Hematopoietic multipotent progenitor cell treated with erythropoietin and hydrocortisone succinate and interleukin-3 and kit ligand, for 8 days (in vitro differentiated cells): ENCODE measurements around the gene APRT.
"Not testable (repeated sequence)": the region's sequence is repeated elsewhere in the genome, so short reads cannot be mapped to it uniquely, and the experiment has no call there.

Source experiments
- DNase-seq: peaks from one replicate; pipeline ENCODE4 v3.0.0-alpha.2; 2015

Gene APRT

GRCh38 chr16:88841521-88842307, 30.0 kb upstream of the APRT start:
- DNase-seq: no peak

GRCh38 chr16:88840600-88841215, 29.0 kb upstream of the APRT start:
- DNase-seq: no peak

- no peak for DNase-seq
Measured at GRCh38 chr16:88839745-88840599, 28.2 kb upstream of the APRT start.

- DNase-seq: no peak
Measured at GRCh38 chr16:88839026-88839529, 27.4 kb upstream of the APRT start.

- DNase-seq: no peak
Measured at GRCh38 chr16:88838566-88838965, 26.8 kb upstream of the APRT start.

GRCh38 chr16:88837806-88838205, 26.1 kb upstream of the APRT start:
- no peak for DNase-seq

GRCh38 chr16:88836791-88837190, 25.1 kb upstream of the APRT start:
- DNase-seq: no peak

- no peak for DNase-seq
Measured at GRCh38 chr16:88835818-88836217, 24.1 kb upstream of the APRT start.

GRCh38 chr16:88835383-88835782, 23.7 kb upstream of the APRT start:
- DNase-seq: no peak

- no peak for DNase-seq
Measured at GRCh38 chr16:88834670-88835069, 22.9 kb upstream of the APRT start.

- DNase-seq: no peak
Measured at GRCh38 chr16:88833086-88833485, 21.4 kb upstream of the APRT start.

- DNase-seq: no peak
Measured at GRCh38 chr16:88831838-88832237, 20.1 kb upstream of the APRT start.

GRCh38 chr16:88830783-88831182, 19.1 kb upstream of the APRT start:
- no peak for DNase-seq

- DNase-seq: no peak
Measured at GRCh38 chr16:88830258-88830657, 18.5 kb upstream of the APRT start.

GRCh38 chr16:88828711-88829110, 17.0 kb upstream of the APRT start:
- DNase-seq: no peak

GRCh38 chr16:88827727-88828126, 16.0 kb upstream of the APRT start:
- no peak for DNase-seq

- DNase-seq: no peak
Measured at GRCh38 chr16:88826070-88826840, 14.5 kb upstream of the APRT start.

- no peak for DNase-seq
Measured at GRCh38 chr16:88825146-88825545, 13.4 kb upstream of the APRT start.

GRCh38 chr16:88824256-88825077, 12.7 kb upstream of the APRT start:
- no peak for DNase-seq

GRCh38 chr16:88823646-88824045, 11.9 kb upstream of the APRT start:
- not testable (repeated sequence) for DNase-seq

- DNase-seq: no peak
Measured at GRCh38 chr16:88822281-88823040, 10.7 kb upstream of the APRT start.
